Transverse colon (tissue), 4 donors: ENCODE measurements around the gene C10orf67. TPM values are rescaled to one million over a fixed set of nuclear protein-coding genes. Genes with fewer than 3 reads are reported as not detected.

Source experiments
- DNase-seq: peaks from one replicate; pipeline ENCODE4 v3.0.0-alpha.2; 2019
- H3K27ac ChIP-seq, 4 donors: fragments of 200-600 bp; sonication (generic); 2 replicates each; pipeline ENCODE4 v1.5.1; 2016 to 2018; ENCODE audit warnings: inconsistent platforms in 4 of 4
- H3K27me3 ChIP-seq: fragments of 200-600 bp; sonication (generic); 2 replicates; pipeline ENCODE4 v1.5.1; 2017; ENCODE audit warnings: inconsistent platforms
- H3K36me3 ChIP-seq, 4 donors: fragments of 200-600 bp; sonication (generic); 2 replicates each; pipeline ENCODE4 v1.5.1; 2017 to 2019; ENCODE audit warnings: inconsistent platforms in 4 of 4
- H3K4me1 ChIP-seq, 4 donors: fragments of 200-600 bp; sonication (generic); 2 replicates each; pipeline ENCODE4 v1.5.1; 2017 to 2020; ENCODE audit warnings: inconsistent platforms in 4 of 4
- H3K4me3 ChIP-seq, 4 donors: fragments of 200-600 bp; sonication (generic); 1 replicate in 1 of 4; 2 replicates in 3 of 4; pipeline versions ENCODE4 v1.5.1 to v1.6.1; 2017 to 2019; ENCODE audit warnings: inconsistent platforms in 4 of 4
- H3K9me3 ChIP-seq, 2 donors: fragments of 200-600 bp; sonication (generic); 2 replicates each; pipeline ENCODE4 v1.5.1; 2017 to 2019; ENCODE audit warnings: inconsistent platforms in 2 of 2
- CTCF ChIP-seq, 5 experiments: fragments of 200-600 bp in 3 of 5; fragments of 450-650 bp in 2 of 5; sonication (generic) in 3 of 5; IDR thresholded peaks; 1 replicate in 2 of 5; 2 replicates in 3 of 5; pipeline ENCODE4 v1.5.1; 2016 to 2017; ENCODE audit warnings: antibody characterized with exemption in 5 of 5, inconsistent platforms in 3 of 5, mild to moderate bottlenecking in 2 of 5, moderate library complexity in 1 of 5
- EP300 ChIP-seq: sonication (generic); formaldehyde crosslinking; IDR thresholded peaks from one replicate; pipeline ENCODE4 v1.6.1; 2017; ENCODE audit warnings: antibody characterized with exemption, low read depth
- POLR2A ChIP-seq: fragments of 450-650 bp; IDR thresholded peaks from one replicate; pipeline ENCODE4 v1.6.1; 2016; ENCODE audit warnings: antibody characterized with exemption, mild to moderate bottlenecking, moderate library complexity
- POLR2AphosphoS5 ChIP-seq, 3 donors: sonication (generic); formaldehyde crosslinking; IDR thresholded peaks; one replicate each; pipeline ENCODE4 v1.6.1; 2016; ENCODE audit warnings: antibody characterized with exemption in 3 of 3
- whole genome bisulfite sequencing, 2 donors: methylation state at CpG; one replicate each; pipeline ENCODE4 v1.1.5; 2018; ENCODE audit warnings: low coverage in 1 of 2; 5-methylcytosine and 5-hydroxymethylcytosine counted together
- in situ Hi-C, 4 donors: fragments of 200-750 bp; cut with MboI; loops; one replicate each; pipeline versions ENCODE4 v1.15.0 to v1.15.1; 2017; ENCODE audit warnings: low sequenced_read_pairs in 3 of 4, low pct_ligation_motif_present in 1 of 4, low pct_unique_long_range_greater_than_20kb in 1 of 4
- intact Hi-C: fragments of 100-400 bp; cut with DNase I; formaldehyde crosslinking; loops from one replicate; pipeline ENCODE4 v1.15.1; 2023; ENCODE audit warnings: low total_unique reads
- total RNA-seq, 4 donors: library from RNA; depleted of rRNA; stranded (reverse); fragments of >200 nt; gene quantifications; one replicate each; pipeline ENCODE4 v1.1.0, GENCODE V29; 2016

The C10orf67 gene
- total RNA-seq, 4 donors from 2014 or later, result not detected

- intact Hi-C loops, result no loop called here
- H3K36me3 ChIP-seq, result no peaks in the 10 kb centered on the region
- no peak overlapping the region for H3K4me3 ChIP-seq
- no peaks in the 10 kb centered on the region for H3K27me3 ChIP-seq
- no peak overlapping the region for H3K27ac ChIP-seq
- WGBS, 2 donors, result 80 to 85% methylated on average over 1 of the region's 1 CpG
- in situ Hi-C loops, result no loop called here
- H3K9me3 ChIP-seq, result no peaks in the 10 kb centered on the region
- DNase-seq, result no peak
- TF ChIP-seq POLR2A (no peak), EP300 (no peak), CTCF (IDR thresholded peaks at IDR 0.05) (no peak), POLR2AphosphoS5 (IDR thresholded peaks at IDR 0.05) (no peak)
- H3K4me1 ChIP-seq, result no peaks in the 10 kb centered on the region
Observed at GRCh38 chr10:23384364-23384763, 39.8 kb upstream of the C10orf67 start.

GRCh38 chr10:23383637-23384036 is 39.0 kb upstream of the C10orf67 start:
- Histone ChIP-seq H3K4me3 (no peak overlapping the region), H3K27ac (no peak overlapping the region), H3K4me1 (no peaks in the 10 kb centered on the region), H3K27me3 (no peaks in the 10 kb centered on the region), H3K9me3 (no peaks in the 10 kb centered on the region), H3K36me3 (no peaks in the 10 kb centered on the region)
- WGBS, 2 donors, result 86 to 89% methylated on average over 2 of the region's 2 CpGs
- intact Hi-C loops, result no loop called here
- TF ChIP-seq POLR2A (no peak), CTCF (IDR thresholded peaks at IDR 0.05) (no peak), POLR2AphosphoS5 (IDR thresholded peaks at IDR 0.05) (no peak), EP300 (no peak)
- in situ Hi-C loops, result no loop called here
- DNase-seq, result no peak

GRCh38 chr10:23381298-23382040 is 36.9 kb upstream of the C10orf67 start:
- no peaks in the 10 kb centered on the region for H3K27me3 ChIP-seq
- WGBS, 2 donors, result 83 to 92% methylated on average over 2 to 3 of the region's 3 CpGs
- no peaks in the 10 kb centered on the region for H3K4me1 ChIP-seq
- no peak for DNase-seq
- TF ChIP-seq CTCF (IDR thresholded peaks at IDR 0.05), result no peak
- TF ChIP-seq EP300, result no peak
- no peak for TF ChIP-seq POLR2A
- TF ChIP-seq POLR2AphosphoS5 (IDR thresholded peaks at IDR 0.05), result no peak
- no peaks in the 10 kb centered on the region for H3K36me3 ChIP-seq
- no peak overlapping the region for H3K27ac ChIP-seq
- in situ Hi-C loops, result no loop called here
- intact Hi-C loops, result no loop called here
- H3K9me3 ChIP-seq, result no peaks in the 10 kb centered on the region
- no peak overlapping the region for H3K4me3 ChIP-seq

GRCh38 chr10:23379686-23380085 is 35.1 kb upstream of the C10orf67 start:
- 52 to 73% methylated on average over 3 of the region's 3 CpGs for WGBS, 2 donors
- in situ Hi-C loops, result no loop called here
- intact Hi-C loops, result no loop called here
- DNase-seq, result no peak
- Histone ChIP-seq H3K9me3 (no peaks in the 10 kb centered on the region), H3K27me3 (no peaks in the 10 kb centered on the region), H3K36me3 (no peaks in the 10 kb centered on the region), H3K4me3 (no peak overlapping the region), H3K27ac (no peak overlapping the region), H3K4me1 (no peaks in the 10 kb centered on the region)
- TF ChIP-seq POLR2A (no peak), POLR2AphosphoS5 (IDR thresholded peaks at IDR 0.05) (no peak), CTCF (IDR thresholded peaks at IDR 0.05) (no peak), EP300 (no peak)
